ENCODE data around the gene CFAP46.

CFAP46 gene

DNA sequence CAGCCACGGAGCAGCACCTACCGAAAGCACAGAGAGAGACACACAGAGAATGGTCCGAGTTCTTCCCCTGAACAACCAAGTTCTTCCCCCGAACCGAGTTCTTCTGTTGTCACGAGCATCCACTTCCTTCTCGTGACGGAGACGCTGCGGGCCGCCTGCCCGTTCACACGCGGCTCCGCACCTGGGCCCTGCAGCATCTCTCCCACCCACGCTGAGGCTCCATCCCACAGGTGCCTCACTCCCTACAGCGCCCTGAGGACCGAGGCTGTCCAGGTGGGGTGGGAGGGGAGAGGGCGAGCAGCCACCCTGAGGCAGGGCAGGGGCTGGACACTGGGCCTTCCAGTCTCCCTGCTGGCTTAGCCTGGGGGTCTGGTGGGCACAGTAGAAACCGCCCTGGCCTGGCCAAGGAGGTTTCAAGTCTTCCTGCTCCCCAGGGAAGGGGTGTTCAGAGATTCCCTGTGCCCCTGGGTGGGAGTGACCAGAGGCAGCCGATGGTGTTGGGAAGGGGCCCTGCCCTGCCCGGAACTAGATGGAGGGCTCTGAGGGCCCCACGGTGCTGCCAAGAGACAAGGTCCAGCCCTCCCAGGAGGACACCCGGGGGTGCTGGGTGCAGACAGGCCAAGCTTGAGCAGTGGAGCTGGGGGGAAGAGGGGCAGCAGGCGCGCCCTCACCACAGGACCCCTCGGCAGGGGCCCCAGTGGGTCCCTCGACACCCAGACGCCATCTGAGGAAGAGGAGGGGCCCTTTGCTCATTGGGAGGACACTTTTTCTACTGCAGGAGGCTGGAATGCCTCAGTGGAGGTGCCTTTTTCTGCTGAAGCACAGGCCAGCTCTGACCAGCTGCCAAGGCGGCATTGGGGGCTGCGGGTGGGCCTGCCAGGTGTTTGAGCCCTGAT, 151.2 kb downstream of the CFAP46 start:
- no peak for TF ChIP-seq ZNF274 (IDR thresholded peaks at IDR 0.05; ENCODE audit: low read depth, low read length)
- H3K4me3 ChIP-seq (ENCODE audit: low read length), result no peak overlapping the region

DNA sequence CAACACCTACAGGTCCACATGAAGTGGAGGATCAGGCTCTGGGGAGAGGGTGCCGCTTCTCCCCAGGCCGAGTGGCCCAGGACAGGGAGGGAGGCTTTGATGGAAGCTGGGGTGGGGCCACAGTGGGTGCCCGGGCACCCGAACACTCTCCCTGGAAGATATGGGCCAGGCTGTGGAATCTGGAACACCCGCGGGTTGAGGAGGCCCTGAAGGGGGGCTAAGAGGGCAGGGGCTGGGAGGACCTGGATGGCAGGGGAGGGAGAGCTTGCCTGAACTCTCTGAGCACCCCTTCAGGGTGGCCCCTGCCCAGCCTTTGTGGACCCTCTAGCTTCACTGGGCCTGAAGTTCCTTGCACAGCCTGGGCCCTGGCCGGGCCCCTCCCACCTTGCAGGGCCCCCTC, 151.9 kb downstream of the CFAP46 start:
- TF ChIP-seq ZNF274 (IDR thresholded peaks at IDR 0.05; ENCODE audit: low read depth, low read length), result no peak
- no peak overlapping the region for H3K4me3 ChIP-seq (ENCODE audit: low read length)

DNA sequence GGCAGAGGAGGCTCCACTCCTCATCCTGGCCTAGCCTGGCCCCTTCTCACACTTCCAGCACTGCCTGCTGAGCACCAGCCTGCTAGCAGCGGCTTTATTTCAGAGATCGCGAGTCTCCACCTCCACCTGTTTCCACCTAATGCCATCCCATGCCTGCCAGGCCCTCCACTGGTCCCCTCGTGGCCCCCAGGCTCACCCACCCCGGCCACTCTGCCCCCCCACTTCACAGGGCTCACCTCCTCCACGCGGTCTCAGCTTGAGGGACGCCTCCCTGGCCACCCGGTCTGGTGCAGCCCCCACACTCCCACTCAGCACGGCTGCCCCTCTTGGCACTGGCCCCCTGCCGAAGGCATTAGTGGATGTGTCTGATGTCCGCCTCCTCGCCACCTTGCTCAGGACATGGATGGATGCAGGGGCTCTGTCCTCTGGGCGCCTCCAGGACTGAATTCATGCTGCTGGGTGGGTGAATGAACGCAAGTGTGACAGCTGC, 152.7 kb downstream of the CFAP46 start:
- TF ChIP-seq ZNF274 (IDR thresholded peaks at IDR 0.05; ENCODE audit: low read depth, low read length), result no peak
- no peak overlapping the region for H3K4me3 ChIP-seq (ENCODE audit: low read length)

DNA sequence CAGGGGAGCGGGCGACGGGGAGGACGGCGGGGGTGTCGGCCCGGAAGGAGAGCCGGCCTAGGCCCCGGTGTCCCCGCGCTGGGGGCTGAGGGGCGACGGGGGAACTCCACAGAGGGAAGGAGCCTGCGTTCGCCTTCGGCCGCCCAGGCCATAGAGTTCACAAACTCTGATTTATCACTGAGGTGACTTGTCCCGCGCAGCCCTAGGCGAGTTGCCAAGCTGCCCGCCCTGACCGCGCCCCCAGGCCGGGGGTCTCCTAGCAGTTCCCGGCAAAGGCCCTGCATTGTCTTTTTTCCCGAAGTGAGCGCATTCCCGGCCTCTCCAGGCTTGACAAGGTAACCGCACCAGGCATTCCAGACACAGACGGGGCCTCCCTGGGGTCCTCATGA, 153.5 kb downstream of the CFAP46 start:
- TF ChIP-seq ZNF274 (IDR thresholded peaks at IDR 0.05; ENCODE audit: low read depth, low read length), result no peak
- H3K4me3 ChIP-seq (ENCODE audit: low read length), result no peak overlapping the region

DNA sequence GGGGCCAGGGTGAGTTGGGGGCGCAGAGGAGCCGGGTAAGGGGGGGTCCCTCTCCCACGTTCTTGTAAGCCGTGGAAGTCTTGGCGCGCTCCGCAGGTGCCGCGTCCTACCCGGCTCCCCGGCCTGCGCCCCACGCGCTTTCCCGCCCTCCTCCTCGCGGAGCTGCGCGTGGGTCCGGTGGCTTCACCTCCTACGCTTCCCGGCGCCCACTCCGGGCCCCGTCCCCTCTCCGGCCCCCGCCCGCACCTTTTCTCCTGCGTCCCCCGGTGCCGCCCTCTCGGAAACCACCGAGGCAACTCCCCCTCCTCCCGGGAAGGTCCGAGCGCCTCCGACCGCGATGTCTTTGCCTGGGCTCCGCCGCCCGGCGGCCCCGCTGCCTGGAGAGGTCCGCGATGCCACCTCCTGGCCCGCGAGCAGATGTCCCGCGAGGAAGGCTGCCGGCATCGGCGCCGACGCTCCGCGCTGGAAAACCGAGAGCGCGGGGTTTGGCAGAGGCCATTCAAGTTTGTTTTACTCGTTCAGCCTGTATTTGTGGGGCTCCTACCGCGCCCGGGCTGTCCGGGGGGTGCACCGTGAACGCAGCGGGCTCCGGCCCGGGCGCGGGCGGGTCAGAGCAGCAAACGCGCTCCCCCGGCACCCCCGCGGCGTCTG, 154.1 kb downstream of the CFAP46 start:
- no peak for TF ChIP-seq ZNF274 (IDR thresholded peaks at IDR 0.05; ENCODE audit: low read depth, low read length)
- H3K4me3 ChIP-seq (ENCODE audit: low read length), result no peak overlapping the region

DNA sequence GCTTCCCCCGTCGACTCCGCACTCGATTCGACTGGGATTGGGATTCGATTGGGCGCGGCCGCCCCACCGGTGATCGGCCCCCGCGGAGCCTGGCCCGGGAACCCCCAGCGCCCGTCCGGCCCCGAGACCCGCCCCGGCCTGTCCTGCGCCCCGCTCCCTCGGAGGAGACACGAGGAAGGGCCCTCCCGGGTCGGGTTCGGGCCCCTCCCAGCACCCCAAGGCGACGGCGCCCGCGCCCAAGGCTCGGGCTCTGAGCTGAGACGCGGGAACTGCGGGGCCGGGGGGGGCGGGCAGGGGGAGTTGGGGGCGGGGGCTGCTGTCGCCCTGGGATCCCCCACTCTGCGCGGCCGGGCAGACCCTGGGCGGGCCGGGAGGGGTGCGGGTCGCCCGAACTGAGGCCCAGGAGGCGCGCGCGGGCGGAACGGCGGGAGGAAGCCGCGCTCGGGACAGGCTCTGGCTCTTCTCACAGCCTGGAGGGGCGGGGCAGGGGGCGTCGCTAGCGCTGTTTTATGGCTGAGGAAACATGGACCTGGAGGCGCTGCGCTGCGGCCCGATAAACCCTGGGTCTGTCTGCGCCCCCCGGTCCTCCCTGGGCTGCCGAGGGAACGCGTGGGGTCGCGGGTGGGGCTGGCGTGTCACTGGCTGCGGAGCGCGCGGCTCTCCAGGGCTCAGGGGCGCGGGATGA, 154.7 kb downstream of the CFAP46 start:
- H3K4me3 ChIP-seq (ENCODE audit: low read length), result no peak overlapping the region
- TF ChIP-seq ZNF274 (IDR thresholded peaks at IDR 0.05; ENCODE audit: low read depth, low read length), result no peak

DNA sequence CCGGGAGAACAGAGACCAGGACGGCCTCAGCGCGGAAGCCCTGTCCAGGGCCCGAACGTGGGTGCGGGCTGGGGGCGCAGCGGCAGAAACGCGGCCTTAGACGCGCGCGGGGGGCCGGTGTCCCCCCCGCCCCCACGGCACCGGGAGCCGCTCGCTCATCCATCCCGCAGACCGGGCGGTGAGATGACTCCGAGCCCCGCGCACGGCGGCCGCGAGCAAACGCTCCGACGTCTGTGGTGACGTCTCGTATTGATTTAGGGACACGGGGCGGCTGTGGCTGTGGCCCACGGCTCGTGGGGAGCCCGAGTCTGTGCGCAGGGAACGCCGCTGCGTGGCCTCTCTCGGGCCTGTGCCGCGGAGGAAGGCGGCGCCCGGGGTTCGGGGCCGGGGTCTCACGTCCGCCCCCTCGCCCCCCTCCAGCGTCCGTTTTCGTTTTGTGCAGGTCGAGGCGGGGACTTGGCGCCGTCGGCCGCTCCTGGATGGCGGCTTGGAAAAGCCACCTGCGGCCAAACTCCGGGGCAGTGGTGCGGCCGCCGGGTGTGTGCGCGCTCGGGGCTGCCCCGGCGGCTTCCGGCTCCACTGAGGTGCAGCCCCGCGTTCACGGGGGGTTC, 155.4 kb downstream of the CFAP46 start:
- H3K4me3 ChIP-seq (ENCODE audit: low read length), result no peak overlapping the region
- no peak for TF ChIP-seq ZNF274 (IDR thresholded peaks at IDR 0.05; ENCODE audit: low read depth, low read length)

DNA sequence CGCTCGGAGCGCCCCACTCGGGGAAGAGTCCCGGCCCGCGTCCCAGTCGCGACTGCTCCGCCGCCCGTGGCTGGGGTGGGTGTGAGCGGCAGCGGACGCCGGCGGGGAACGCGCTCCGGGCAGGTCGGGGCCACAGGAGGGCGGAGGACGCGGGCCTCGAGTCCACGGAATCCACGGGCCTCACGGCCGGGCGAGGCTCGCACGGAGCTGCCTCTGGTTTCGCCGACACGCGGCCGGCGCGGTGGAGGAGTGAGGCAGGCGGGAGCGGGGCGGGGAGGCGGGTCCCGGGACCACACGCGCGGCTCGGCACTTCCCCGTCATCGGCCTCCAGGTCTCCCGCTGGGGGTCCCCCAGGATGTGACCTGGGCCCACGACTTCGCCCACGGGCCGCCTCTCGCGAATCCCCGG, 155.9 kb downstream of the CFAP46 start:
- TF ChIP-seq ZNF274 (IDR thresholded peaks at IDR 0.05; ENCODE audit: low read depth, low read length), result no peak
- H3K4me3 ChIP-seq (ENCODE audit: low read length), result no peak overlapping the region

DNA sequence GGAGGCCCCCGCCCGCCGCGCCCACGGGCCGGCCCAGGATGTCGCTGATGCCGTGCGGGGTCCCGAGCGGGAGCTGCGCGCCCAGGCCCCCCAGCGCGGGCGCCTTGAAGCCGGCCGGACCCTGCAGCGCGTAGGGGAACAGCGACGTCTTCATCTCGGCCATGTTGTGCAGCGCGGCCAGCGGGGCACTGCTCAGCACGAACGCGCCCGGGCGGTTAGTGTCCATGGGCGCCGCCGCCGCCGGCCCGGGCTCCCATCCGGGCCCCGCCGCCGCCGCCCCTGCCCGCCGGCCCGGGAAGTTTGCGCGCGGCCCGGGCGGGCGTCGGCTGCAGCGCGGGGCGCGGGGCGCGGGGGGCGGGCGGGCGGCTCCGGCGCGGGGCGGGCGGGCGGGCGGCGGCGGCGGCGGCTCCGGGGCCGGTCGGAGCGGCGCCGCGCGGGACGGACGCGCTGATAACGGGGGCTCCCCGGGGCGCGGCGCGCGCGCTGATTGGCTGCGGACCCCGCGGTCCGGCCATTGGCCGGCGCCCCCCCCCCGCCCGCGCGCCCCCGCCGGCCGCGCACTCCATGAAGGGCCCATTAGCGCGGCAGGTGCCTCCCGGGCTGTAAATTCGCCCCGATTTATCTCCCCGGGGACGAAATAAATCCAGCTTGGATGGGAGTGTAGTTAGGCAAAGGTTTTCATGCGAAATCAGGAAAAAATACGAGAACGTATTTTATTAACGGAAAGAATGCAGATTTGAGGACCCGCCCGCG, 156.5 kb downstream of the CFAP46 start, which contains the start of gene NKX6-2:
Gene NKX6-2 (minus strand): TSS at position 425 of the 753 bp plus-strand sequence. CDS start 199 bp downstream, at position 226.
- no peak for TF ChIP-seq ZNF274 (IDR thresholded peaks at IDR 0.05; ENCODE audit: low read depth, low read length)
- no peak within 1 kb of the TSS for H3K4me3 ChIP-seq (ENCODE audit: low read length)

DNA sequence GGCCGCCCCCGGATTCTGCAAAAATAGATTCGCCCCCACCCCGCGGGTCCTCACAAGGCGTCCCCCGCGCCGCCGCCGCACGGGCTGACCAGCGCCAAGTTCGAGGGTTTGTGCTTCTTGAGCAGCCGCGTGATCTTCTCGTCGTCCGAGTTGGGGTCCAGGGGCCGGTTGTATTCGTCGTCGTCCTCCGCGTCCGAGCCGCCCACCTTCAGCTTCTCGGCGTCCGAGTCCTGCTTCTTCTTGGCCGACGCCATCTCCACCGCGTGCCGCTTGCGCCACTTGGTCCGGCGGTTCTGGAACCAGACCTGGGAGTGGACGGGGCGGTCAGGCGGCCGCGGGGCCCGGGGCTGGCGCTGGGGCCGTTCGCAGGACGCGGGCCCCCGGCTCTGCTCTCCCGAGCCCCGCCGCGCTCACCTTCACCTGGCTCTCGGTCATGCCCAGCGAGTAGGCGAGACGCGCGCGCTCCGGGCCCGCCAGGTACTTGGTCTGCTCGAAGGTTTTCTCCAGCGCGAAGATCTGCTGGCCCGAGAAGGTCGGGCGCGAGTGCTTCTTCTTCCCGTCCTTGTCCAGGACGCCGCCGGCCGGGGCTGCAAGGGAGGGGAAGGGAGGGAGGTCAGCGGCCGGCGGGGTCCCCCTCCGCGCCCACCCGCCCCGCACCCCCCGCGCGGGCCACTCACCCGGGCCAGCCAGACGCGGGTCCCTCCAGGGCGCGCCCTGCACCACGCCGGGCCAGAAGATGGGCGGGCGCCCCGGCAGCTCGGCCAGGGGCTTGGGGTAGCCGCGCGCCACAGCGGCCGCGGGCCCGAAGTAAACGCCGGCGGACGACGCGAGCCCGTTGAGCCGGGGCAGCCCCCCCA, 157.3 kb downstream of the CFAP46 start:
- TF ChIP-seq ZNF274 (IDR thresholded peaks at IDR 0.05; ENCODE audit: low read depth, low read length), result no peak
- H3K4me3 ChIP-seq (ENCODE audit: low read length), result no peak overlapping the region

DNA sequence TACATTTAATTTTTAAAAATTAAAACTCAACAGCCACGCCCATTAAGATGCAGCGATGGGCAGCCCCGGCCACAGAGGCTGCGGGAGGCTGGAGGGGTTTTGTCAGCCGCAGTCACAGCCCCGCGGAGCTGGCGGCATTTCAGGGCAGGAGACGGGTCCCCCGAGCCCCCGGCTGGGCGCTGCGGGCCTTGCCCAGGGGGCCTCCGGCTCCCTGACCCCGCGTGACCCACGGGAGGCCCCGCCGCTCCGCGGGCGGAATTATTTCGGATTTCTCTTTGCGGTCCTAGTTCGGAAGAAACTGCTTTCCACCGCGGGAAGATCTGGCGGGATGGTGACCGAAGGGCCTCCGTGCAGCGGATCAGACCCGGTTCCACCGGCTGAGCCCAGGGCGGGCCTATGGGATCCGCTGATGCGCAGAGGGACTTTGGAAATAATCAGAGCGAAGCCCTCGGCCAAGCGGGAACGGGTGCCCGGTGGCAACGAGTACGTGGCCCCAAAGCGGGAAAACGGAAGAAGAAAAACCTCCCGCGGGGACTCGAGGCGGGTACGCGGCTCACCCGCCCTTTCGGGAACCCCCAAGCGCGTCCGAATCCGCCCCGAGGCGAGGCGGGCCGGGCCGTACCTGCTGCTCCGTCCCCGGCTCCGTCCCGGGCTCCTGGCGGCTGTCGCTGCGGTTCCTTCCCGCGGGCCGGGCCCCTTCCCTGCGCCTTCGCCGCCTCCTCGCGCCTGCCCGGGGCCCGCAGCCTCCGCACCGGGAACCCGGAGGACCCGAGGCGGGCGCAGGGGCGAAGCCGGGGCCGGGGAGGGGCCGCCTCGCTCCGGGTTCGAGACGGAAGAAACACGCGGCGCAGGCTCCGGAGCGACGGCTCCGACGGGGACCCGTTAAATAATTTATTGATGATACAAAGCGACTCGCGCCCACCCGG, 158.2 kb downstream of the CFAP46 start:
- TF ChIP-seq ZNF274 (IDR thresholded peaks at IDR 0.05; ENCODE audit: low read depth, low read length), result no peak
- no peak overlapping the region for H3K4me3 ChIP-seq (ENCODE audit: low read length)

Data from GM08714 (cell line).